SU-DHL-6 (cell line): ENCODE data around the gene GSC.

Experiments
- CTCF ChIP-seq: fragments of 200-600 bp; sonication (generic); IDR thresholded peaks from one replicate; pipeline ENCODE4 v1.5.1; 2017; ENCODE audit warnings: antibody characterized with exemption, mild to moderate bottlenecking, low read length, moderate library complexity; ENCODE audit not compliant: insufficient read depth, poor library complexity, severe bottlenecking
- EZH2phosphoT487 ChIP-seq: fragments of 200-600 bp; sonication (generic), shearing (Covaris generic); conservative IDR thresholded peaks from 2 replicates; pipeline ENCODE4 v1.6.1; 2018; ENCODE audit warnings: mild to moderate bottlenecking, antibody characterized with exemption, low read length, moderate library complexity, mixed read lengths

DNA sequence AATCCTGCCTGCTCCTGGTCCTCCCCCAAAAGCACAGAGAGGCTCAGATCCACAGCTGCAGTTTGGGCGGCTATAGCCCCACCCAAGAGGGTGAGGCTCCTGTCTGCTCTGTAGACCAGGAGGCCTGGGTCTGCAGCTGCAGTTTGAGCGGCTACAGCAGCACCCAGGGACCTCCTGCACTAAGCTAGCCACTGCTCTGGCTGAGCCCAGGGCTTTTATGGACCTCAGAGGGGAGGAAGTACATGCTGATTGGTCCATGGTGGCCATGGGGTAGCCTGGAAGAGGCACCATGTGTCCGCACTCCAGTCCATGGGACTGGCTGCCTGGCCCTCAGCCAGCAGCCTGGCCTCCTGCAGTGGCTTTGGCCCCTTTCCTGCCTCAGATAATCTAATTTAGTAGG, 49.6 kb upstream of the GSC start:
- TF ChIP-seq CTCF: no peak
- no peak for TF ChIP-seq EZH2phosphoT487
